ENCODE results near the gene ZNF586. TPM values are rescaled to one million over a fixed set of nuclear protein-coding genes. Genes with fewer than 3 reads are reported as not detected.
A peak's percentile ranks its signal among the peaks of the same experiment; 100 is the strongest.

ZNF586 gene
- total RNA-seq, 4 donors from 2014 or later = 14.2 to 39.6 (median 23.8) TPM

DNA sequence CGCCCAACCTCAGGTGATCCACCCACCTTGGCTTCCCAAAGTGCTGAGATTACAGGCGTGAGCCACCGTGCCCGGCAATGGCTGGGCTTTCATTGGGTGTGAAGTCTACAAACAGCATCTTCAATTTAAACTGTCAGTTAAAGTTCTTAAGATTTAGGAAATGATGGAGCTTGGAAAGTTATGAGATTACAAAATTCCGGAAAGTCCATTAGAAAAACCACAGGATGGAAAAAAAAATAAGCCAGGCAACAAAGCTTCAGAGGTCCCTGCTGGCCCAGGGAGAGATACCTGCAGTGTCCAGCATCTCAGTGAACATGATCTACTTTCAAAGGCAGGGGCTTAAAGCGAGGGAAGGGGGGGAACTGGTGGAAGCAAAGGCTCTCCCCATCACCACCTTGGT is 56.0 kb downstream of the ZNF586 start:
- Histone ChIP-seq H3K27ac (no peak overlapping the region), H3K27me3 (no peaks in the 10 kb centered on the region), H3K4me3 (no peak overlapping the region), H3K9me3 (no peaks in the 10 kb centered on the region), H3K36me3 (peaks cover 0 to 7% (median 0%) of the 10 kb centered on the region in 3 donors), H3K4me1 (peaks cover 0 to 17% (median 5%) of the 10 kb centered on the region in 4 donors)
- no peak for DNase-seq
- no peak for TF ChIP-seq POLR2A (IDR thresholded peaks at IDR 0.05)
- TF ChIP-seq, protein P1, sequence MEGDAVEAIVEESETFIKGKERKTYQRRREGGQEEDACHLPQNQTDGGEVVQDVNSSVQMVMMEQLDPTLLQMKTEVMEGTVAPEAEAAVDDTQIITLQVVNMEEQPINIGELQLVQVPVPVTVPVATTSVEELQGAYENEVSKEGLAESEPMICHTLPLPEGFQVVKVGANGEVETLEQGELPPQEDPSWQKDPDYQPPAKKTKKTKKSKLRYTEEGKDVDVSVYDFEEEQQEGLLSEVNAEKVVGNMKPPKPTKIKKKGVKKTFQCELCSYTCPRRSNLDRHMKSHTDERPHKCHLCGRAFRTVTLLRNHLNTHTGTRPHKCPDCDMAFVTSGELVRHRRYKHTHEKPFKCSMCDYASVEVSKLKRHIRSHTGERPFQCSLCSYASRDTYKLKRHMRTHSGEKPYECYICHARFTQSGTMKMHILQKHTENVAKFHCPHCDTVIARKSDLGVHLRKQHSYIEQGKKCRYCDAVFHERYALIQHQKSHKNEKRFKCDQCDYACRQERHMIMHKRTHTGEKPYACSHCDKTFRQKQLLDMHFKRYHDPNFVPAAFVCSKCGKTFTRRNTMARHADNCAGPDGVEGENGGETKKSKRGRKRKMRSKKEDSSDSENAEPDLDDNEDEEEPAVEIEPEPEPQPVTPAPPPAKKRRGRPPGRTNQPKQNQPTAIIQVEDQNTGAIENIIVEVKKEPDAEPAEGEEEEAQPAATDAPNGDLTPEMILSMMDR (IDR thresholded peaks at IDR 0.05) = no peak

GRCh38 chr19:57829316-57829715 is 59.8 kb downstream of the ZNF586 start:
- no peaks in the 10 kb centered on the region for H3K9me3 ChIP-seq
- H3K4me1 ChIP-seq = peaks cover 0 to 2% (median 0%) of the 10 kb centered on the region in 4 donors
- TF ChIP-seq, protein P1 (IDR thresholded peaks at IDR 0.05) = no peak
- no peak for TF ChIP-seq POLR2A (IDR thresholded peaks at IDR 0.05)
- no peak overlapping the region for H3K27ac ChIP-seq
- no peak overlapping the region for H3K4me3 ChIP-seq
- peaks cover 0 to 7% (median 0%) of the 10 kb centered on the region in 3 donors for H3K36me3 ChIP-seq
- DNase-seq = no peak
- H3K27me3 ChIP-seq = no peaks in the 10 kb centered on the region

GRCh38 chr19:57830071-57830602 is 60.7 kb downstream of the ZNF586 start, which contains the start of gene ZNF587B:
ZNF587B (plus strand) TSS chr19:57830299; CDS start chr19:57830529, 230 bp downstream.
- no peak for TF ChIP-seq POLR2A (IDR thresholded peaks at IDR 0.05)
- TF ChIP-seq, protein P1 (IDR thresholded peaks at IDR 0.05) = peak in 4 of 6 experiments; percentile 33 to 46 (median 40)
- DNase-seq = peak; percentile 27 to 79 (median 64)
- H3K9me3 ChIP-seq = no peaks in the 10 kb centered on the region
- peak within 1 kb of the TSS in 1 of 4 donors; percentile 53 for H3K27ac ChIP-seq
- no peaks in the 10 kb centered on the region for H3K27me3 ChIP-seq
- H3K36me3 ChIP-seq = peaks cover 0 to 7% (median 0%) of the 10 kb centered on the region in 3 donors
- no peaks in the 10 kb centered on the region for H3K4me1 ChIP-seq
- peak within 1 kb of the TSS in 3 of 4 donors; percentile 6 to 47 (median 34) for H3K4me3 ChIP-seq

Other genes with a start within 250 kb of the ZNF586 start
- gene ZNF549, start 242.3 kb upstream of the ZNF586 start, total RNA-seq = 1 to 10 TPM; 4.0 to 7.4 (median 4.7) TPM
- gene ZNF550, start 209.8 kb upstream of the ZNF586 start, total RNA-seq = 10 to 100 TPM in 2 of 4 donors, 1 to 10 TPM in 2; 5.4 to 17.4 (median 12.3) TPM
- 1 to 10 TPM; 1.9 to 5.8 (median 2.9) TPM for gene ZNF416, start 190.8 kb upstream of the ZNF586 start, total RNA-seq
- 1 to 10 TPM in 3 of 4 donors, under 1 TPM in 1; 0.54 to 6.6 (median 1.9) TPM for gene ZIK1, start 185.5 kb upstream of the ZNF586 start, total RNA-seq
- gene ZNF530, start 169.8 kb upstream of the ZNF586 start, total RNA-seq = 1 to 10 TPM in 3 of 4 donors, under 1 TPM in 1; 0.76 to 4.1 (median 1.8) TPM
- 10 to 100 TPM in 2 of 4 donors, 1 to 10 TPM in 2; 9.6 to 18.9 (median 12.8) TPM for gene ZNF134, start 155.4 kb upstream of the ZNF586 start, total RNA-seq
- gene ZNF211, start 136.5 kb upstream of the ZNF586 start, total RNA-seq = 10 to 100 TPM in 3 of 4 donors, 1 to 10 TPM in 1; 8.8 to 20.6 (median 16.8) TPM
- gene ZSCAN4, start 100.7 kb upstream of the ZNF586 start, total RNA-seq = not detected
- gene ZNF551, start 87.7 kb upstream of the ZNF586 start, total RNA-seq = 10 to 100 TPM in 3 of 4 donors, 1 to 10 TPM in 1; 9.1 to 17.9 (median 12.5) TPM
- gene ZNF154, start 60.5 kb upstream of the ZNF586 start, total RNA-seq = 1 to 10 TPM in 2 of 4 donors, under 1 TPM in 2; 0.57 to 5.0 (median 1.3) TPM
- 1 to 10 TPM; 2.6 to 5.0 (median 3.7) TPM for gene ZNF671, start 42.1 kb upstream of the ZNF586 start, total RNA-seq
- 10 to 100 TPM; 11.3 to 25.6 (median 15.8) TPM for gene ZNF776, start 22.9 kb upstream of the ZNF586 start, total RNA-seq
- 10 to 100 TPM in 3 of 4 donors, 1 to 10 TPM in 1; 7.4 to 49.2 (median 37.4) TPM for gene ZNF552, start 45.2 kb downstream of the ZNF586 start, total RNA-seq
- gene ZNF587B, start 60.6 kb downstream of the ZNF586 start, total RNA-seq = 10 to 100 TPM; 19.3 to 32.4 (median 25.0) TPM
- 10 to 100 TPM; 35.7 to 74.7 (median 62.8) TPM for gene ZNF587, start 80.2 kb downstream of the ZNF586 start, total RNA-seq
- 10 to 100 TPM; 15.9 to 49.5 (median 30.8) TPM for gene ZNF814, start 119.4 kb downstream of the ZNF586 start, total RNA-seq
- gene ZNF417, start 146.9 kb downstream of the ZNF586 start, total RNA-seq = 10 to 100 TPM; 13.5 to 54.5 (median 19.0) TPM
- 10 to 100 TPM in 1 of 4 donors, 1 to 10 TPM in 2, under 1 TPM in 1; 0.88 to 16.5 (median 2.4) TPM for gene ZNF418, start 165.7 kb downstream of the ZNF586 start, total RNA-seq
- gene ZNF256, start 178.0 kb downstream of the ZNF586 start, total RNA-seq = 1 to 10 TPM; 2.7 to 6.2 (median 6.0) TPM
- gene C19orf18, start 204.9 kb downstream of the ZNF586 start, total RNA-seq = 1 to 10 TPM in 2 of 4 donors, not detected in 2; 3.1 to 4.0 TPM
- 10 to 100 TPM; 18.4 to 29.7 (median 20.3) TPM for gene ZNF606, start 233.1 kb downstream of the ZNF586 start, total RNA-seq